RPMI8226 (cell line): Measurements from ENCODE around the gene CYP26B1.
A peak's percentile ranks its signal among the peaks of the same experiment; 100 is the strongest.

Experiments used
- DNase-seq: peaks from one replicate; pipeline ENCODE4 v3.0.0-alpha.2; 2015

The CYP26B1 gene

GRCh38 chr2:72140621-72140960 lies 7.1 kb downstream of the CYP26B1 start:
- no peak for DNase-seq

- DNase-seq: no peak
Measured at GRCh38 chr2:72139874-72140620, 7.6 kb downstream of the CYP26B1 start.

GRCh38 chr2:72139471-72139873 lies 8.2 kb downstream of the CYP26B1 start:
- no peak for DNase-seq

- DNase-seq: no peak
Measured at GRCh38 chr2:72138921-72139381, 8.7 kb downstream of the CYP26B1 start.

GRCh38 chr2:72138011-72138881 lies 9.4 kb downstream of the CYP26B1 start:
- DNase-seq: no peak

- peak; percentile 72 for DNase-seq
Measured at GRCh38 chr2:72137498-72138010, 10.1 kb downstream of the CYP26B1 start.

- no peak for DNase-seq
Measured at GRCh38 chr2:72136933-72137497, 10.6 kb downstream of the CYP26B1 start.

GRCh38 chr2:72136331-72136730 lies 11.3 kb downstream of the CYP26B1 start:
- no peak for DNase-seq

- DNase-seq: no peak
Measured at GRCh38 chr2:72135921-72136320, 11.7 kb downstream of the CYP26B1 start.

- no peak for DNase-seq
Measured at GRCh38 chr2:72134997-72135800, 12.5 kb downstream of the CYP26B1 start.

- DNase-seq: no peak
Measured at GRCh38 chr2:72134408-72134996, 13.2 kb downstream of the CYP26B1 start.

GRCh38 chr2:72133721-72134407 lies 13.8 kb downstream of the CYP26B1 start:
- no peak for DNase-seq

- DNase-seq: no peak
Measured at GRCh38 chr2:72132981-72133720, 14.5 kb downstream of the CYP26B1 start.

GRCh38 chr2:72131916-72132841 lies 15.5 kb downstream of the CYP26B1 start:
- DNase-seq: no peak

- DNase-seq: no peak
Measured at GRCh38 chr2:72131371-72131891, 16.2 kb downstream of the CYP26B1 start.

- DNase-seq: no peak
Measured at GRCh38 chr2:72130659-72131360, 16.9 kb downstream of the CYP26B1 start.

- no peak for DNase-seq
Measured at GRCh38 chr2:72129681-72130340, 17.9 kb downstream of the CYP26B1 start.

- DNase-seq: no peak
Measured at GRCh38 chr2:72128843-72129227, 18.8 kb downstream of the CYP26B1 start.
